HG03571 (cell line): Measurements from ENCODE around the gene FBN2.

Experiments
- ATAC-seq: cut with Tn5 transposase; IDR thresholded peaks from one replicate; pipeline ENCODE4 v1.9.1; 2021; ENCODE audit not compliant: unreplicated experiment

FBN2 gene

DNA sequence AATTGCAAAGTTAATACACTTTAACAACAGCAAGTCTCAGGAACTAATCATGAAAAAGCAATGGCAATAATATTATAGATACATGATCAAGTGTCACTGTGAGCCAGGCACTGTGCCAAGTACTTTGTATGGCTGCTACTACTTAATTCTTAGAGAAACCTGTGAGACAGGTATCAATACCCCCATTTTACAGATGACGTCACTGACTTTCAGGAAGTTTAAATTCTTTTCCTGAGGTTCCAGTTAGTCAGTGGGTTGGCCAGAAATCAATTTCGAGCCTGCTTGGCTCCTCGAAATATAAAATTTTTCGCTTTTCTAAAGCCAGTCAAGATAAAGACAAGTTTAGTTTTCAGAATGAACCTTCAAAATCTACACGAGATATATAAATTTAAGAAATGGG lies 324.2 kb downstream of the FBN2 start:
- ATAC-seq = no peak

- ATAC-seq = no peak
Observed at GRCh38 chr5:128213340-128213739, 324.7 kb downstream of the FBN2 start.

DNA sequence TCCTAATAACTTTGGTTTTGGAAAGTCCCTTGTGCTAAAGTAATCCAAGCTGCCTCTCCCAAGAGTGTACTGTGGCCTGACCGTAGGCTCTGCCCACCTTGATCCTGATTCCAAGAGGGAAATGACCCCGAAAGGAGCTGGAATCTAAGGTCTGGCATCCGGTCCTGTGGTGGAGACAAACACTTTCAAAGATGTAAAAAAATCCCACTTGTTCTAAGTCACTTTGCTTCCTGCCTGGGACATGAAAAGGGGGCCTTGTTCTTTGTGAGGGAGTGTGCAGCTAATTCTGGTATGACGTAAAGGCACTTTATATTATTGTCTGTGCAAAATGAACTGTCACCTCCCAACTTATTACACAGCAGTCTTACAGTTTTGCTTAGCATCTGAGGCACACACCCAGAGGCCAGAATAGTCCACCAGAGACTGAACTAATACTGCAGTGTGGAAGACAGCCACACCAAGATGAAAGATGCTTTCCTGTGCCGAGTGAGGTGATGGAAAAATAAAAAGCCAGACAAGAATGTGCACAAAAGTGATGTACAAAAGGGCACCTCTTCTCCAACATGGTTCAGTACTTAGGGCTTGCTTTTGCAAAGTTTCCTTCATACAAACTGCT lies 325.7 kb downstream of the FBN2 start:
- no peak for ATAC-seq

DNA sequence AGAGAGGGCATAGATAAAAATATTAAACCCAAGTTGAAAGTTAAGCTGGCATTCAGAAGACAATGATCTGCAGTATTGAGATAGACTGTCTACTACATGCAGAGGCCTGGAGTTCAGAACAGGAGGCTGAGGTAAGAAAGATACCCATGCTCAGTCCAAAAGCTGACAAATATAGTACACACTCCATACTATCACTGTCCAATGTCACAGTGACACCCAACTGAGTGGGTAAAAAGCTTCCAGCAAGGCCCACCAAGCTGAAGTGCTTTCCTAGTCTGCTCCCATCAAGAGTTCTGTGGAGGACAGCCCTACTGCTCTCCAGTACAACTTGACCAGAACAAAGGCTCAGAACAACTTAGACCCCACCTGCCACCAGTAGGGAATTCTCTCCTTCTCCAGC lies 329.6 kb downstream of the FBN2 start:
- no peak for ATAC-seq
